GM11168 (cell line): ENCODE measurements around the gene CEP72.
"Not testable (repeated sequence)": the region's sequence is repeated elsewhere in the genome, so short reads cannot be mapped to it uniquely, and the experiment has no call there.

ENCODE experiments used
- in situ Hi-C: fragments of 300-500 bp; cut with MboI; formaldehyde crosslinking; loops from one replicate; pipeline ENCODE4 v1.12.0; 2022; ENCODE audit warnings: low sequenced_read_pairs; ENCODE audit not compliant: unreplicated experiment

CEP72 gene

DNA sequence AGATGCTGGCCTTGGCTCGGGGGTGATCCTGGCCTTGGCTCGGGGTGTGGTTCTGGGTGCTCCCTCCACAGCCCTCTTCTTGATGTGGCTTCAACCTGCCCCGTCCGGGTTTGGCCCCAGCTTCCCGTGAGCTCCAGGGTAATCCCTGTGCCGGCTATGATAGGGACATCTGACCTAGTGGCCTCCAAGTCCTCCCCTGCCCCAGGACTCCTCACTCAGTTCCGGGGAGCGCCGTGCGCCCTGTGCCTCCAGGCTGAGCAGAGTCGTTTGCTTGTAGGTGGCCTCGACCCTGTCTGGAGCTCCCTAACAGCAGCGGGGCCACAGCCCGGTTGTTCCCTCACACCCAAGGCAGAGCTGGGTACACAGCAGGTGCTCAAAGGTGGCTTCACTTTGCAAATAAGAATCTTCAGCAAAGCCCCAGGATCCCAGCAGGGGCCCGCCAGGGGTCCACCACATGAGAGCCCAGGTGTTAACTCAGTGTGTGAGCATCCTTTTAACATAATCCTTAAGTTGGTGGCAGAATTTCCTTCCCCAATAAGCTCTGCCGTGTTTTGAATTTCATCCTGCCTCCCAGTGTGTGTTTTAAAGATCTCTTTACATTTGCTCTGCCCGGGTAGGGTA lies 32.3 kb upstream of the CEP72 start:
- in situ Hi-C loops = no loop called here

DNA sequence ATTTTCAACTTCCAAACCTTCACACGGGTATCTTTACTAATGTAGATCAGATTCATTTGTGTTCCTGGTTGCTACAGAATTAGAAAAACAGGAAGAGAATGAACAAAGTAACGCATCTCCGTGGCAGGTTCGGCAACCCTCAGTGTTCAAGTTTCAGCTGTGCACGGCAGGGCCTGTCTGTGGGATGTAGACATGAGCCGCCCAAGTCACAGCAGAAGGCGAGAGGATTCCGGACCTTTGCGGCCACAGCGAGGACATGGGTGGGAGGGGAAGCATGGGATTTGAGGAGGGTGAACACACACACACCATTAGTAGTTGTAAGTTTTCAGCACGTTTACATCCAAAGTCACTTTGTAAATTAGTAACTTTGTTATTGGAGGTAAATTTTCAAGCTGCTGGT lies 31.7 kb upstream of the CEP72 start:
- in situ Hi-C loops = no loop called here

DNA sequence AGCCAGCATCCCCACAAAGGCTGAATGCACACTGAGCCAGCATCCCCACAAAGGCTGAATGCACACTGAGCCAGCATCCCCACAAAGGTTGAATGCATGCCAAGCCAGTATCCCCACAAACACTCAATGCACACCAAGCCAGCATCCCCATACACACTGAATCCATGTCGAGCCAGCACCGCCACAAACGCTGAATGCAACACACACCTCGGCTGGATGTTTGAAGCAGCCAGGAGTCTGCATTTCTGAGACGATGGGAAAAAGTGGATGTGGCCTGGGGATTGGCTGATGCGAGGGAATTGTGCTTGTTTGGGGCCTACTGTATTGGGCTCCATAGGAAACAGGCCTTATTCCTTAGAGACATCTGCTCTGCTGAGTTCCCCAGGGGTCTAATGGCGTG lies 30.9 kb upstream of the CEP72 start:
- in situ Hi-C loops = no loop called here

DNA sequence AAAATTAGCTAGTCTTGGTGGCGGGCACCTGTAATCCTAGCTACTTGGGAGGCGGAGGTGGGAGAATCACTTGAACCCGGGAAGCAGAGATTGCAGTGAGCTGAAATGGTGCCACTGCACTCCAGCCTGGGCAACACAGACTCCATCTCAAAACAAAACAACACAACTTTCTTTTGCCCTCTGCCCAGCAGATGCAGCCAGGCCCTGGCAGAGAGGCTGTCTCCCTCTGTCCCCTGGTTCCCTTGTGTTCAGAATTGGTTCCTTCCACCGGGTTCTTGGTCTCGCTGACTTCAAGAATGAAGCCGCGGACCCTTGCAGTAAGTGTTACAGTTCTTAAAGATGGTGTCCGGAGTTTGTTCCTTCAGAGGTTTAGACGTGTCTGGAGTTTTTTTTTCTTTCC lies 30.2 kb upstream of the CEP72 start:
- in situ Hi-C loops = no loop called here

DNA sequence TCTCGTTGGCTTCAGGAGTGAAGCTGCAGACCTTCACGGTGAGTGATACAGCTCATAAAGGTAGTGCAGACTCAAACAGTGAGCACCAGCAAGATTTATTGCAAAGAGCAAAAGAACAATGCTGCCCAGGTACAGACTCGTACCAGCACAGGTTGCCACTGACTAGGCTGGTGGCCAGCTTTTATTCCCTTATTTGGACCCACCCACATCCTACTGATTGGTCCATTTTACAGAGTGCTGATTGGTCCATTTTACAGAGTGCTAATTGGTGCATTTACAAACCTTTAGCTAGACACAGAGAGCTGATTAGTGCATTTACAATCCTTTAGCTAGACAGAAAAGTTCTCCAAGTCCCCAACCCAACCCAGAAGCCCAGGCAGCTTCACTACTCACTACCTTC lies 29.7 kb upstream of the CEP72 start:
- in situ Hi-C loops = not testable (repeated sequence)

DNA sequence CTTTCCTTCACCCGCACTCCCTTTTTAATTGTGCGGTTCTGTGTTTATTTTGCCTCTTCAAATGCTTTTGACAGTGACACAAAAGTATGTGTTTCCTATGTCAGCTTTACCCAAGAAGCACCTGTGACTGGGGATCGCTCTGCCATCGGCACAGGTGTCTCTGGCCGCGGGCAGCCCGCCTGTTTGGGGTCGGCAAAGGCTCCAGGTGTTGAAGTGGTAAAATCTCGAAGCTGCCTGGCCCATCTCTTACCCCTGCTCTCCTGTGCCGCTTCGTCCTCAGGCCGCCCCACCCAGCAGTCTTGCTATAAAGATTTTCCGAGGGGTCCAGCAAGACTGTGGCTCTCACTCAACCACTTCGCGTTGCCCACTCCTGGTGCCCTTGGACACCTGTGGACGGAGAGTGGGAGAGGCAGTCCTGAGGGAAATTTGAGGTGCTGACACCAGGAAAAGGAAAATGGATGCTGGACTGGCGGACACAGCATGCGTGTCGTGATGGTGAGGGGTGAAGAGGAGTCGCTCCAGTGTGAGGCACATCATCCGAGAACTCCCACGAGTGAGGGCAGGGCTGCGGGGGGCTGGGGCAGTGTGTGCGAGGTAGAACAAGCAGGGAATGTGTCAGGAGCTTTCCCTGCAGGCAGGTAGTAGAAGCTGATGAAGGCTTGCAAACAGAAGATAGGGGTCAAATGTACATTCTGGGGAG lies 29.1 kb upstream of the CEP72 start:
- in situ Hi-C loops = no loop called here

DNA sequence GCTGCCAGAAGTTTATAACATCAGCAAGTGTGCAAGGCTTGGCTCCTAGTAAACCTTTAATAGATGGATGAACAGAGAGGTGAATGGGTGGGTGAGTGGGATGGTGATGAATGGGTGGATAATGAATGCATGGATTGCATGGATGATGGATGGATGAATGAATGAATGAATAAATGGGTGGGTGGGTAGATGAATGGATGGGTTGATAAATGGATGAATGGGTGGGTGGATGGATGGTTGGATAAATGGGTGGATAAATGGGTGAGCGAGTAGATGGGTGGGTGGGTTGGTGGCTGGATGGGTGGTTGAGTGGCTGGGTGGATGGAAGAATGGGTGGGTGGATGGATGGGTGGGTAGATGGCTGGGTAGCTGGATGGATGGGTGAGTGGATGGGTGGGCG lies 28.5 kb upstream of the CEP72 start:
- in situ Hi-C loops = no loop called here

DNA sequence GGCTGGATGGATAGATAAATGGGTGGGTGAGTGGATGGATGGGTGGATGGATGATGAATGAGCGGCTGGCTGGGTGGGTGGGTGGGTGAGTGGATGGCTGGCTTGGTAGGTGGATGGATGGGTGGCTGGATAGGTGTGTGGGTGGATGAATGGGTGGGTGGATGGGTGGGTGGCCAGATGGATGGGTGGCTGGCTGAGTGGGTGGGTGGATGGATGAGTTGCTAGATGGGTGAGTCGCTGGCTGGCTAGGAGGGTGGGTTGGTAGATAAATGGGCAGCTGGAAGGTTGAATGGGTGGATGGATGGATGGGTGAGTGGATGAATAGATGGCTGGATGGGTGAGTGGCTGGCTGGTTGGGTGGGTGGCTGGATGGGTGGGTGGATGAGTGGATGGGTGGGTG lies 27.9 kb upstream of the CEP72 start:
- in situ Hi-C loops = no loop called here

DNA sequence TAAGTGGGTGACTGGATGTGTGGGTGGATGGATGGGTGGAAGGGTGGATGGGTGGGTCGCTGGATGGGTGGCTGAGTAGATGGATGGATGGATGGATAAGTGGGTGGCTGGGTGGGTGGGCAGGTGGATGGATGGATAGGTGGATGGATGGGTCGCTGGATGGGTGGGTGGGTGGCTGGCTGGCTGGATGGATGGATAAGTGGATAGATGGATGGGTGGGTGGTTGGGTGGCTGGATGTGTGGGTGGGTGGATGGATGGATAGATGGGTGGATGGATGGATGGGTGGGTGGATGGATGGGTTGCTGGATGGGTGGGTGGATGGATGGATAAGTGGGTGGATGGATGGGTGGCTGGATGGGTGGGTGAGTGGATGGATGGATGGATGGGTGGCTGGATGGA lies 27.3 kb upstream of the CEP72 start:
- in situ Hi-C loops = no loop called here

DNA sequence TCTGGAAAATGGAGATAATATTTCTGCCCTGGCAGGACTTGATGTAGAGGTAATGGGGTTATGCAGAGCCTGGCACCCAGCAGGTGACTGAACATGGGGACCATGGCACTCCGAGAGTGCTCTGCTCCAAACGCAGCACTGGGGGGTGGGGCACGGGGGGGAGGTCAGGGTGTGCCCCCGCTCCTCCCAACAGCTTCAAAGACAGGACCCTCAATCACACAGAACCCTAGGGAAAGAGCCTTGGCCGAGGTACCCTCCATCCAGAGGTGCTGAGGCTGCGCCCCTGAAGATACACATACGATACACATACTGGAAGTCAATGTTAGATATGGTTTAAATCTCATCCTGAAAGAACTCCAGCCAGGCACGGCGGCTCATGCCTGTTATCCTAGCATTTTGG lies 26.6 kb upstream of the CEP72 start:
- in situ Hi-C loops = no loop called here

DNA sequence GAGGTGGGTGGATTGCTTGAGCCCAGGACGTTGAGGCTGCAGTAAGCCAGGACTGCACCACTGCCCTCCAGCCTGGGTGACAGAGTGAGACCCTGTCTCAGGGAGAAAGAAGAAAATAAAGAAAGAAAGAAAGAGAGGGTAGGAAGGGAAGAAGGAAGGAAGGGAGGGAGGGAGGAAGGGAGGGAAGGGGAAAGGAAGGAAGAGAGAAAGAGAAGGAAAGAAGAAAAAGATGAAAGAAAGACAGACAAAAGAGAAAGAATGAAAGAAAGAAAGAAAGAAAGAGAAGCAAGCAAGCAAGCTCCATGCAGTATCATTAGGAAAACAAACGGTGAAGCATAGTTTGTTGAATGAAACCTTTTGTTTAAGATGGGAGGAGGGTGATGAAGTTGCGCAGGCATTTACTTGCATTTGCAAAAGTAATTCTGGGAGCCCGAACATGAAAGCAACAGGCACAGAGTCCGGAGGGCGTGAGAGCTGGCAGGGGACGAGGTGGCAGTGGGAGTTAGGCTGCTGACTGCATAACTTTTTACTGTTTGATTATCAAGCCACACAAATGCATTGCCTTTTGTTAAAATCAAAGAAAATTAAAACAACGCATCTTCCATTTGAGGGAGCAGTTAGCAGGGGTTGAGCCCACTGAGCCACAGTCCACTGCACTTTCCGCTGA lies 26.0 kb upstream of the CEP72 start:
- in situ Hi-C loops = no loop called here

DNA sequence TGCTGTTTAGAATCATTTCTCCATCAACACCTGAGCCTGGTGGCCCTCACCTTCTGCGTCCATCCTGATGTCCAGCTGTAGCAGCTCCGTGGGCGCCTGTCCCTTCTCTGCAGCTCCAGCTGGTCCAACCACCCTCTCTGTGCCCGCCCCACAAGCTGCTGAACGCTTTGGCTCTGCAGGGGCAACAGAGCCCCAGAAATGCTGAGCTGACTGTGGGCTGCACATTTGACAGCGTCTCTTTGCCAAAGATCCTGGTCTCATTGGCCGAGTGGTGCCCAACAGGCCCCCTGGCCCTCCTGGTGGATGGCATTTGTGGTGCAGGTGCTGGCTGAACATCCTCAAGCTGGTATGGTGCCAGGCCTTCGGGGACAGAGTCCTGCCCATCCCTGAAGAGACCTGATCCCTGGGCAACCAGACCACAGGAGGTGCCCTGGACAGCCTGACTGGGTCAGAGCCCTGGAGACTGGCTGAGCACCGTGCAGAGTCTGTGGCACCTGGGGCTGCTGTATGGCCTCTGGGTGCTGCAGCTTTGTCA lies 25.3 kb upstream of the CEP72 start:
- in situ Hi-C loops = no loop called here

DNA sequence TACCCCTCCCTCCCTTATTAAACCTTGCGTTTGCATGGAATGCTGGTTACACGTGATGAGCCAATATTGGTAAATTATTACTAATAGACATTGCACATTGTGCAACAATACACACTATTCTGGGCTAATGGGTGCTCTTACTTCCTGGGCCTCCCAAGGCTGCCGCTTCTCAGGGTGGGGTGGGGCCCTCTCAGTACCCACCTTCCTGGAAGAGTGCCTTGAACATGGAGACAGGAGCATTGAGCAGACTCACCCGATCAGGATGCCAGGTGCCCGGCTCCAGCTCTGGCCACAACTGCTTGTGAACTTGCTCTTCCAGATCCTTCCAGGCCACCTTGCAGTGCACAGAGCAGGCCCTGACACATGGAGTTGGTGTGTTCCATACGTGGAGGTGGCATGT lies 24.7 kb upstream of the CEP72 start:
- in situ Hi-C loops = no loop called here

DNA sequence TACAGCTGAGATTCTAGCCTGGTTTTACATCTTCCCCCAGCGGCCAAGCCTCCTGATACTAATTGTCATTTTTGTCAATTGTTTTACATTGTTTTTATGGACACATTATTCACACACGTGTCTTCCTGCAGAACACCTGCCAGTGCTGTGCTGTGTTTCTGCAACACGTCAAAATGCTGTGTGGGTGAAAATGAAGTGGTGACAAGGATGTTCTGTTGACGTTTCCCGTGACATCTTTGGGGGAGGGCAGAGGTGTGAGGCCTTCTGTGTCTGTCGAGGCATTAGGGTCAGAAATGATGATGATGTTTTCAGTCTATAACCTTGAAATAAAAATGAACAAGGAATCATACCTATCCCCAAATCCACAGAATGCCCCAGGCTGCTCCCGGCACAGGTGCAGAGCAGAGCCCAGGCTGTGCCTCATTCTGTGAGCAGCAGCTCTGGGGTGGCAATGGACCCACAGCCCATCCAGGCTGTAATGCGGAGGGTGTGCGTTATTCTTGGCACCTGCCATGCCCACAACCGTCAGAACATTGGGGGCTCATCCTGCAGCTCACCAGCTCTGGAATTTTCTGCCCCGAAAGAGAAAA lies 23.6 kb upstream of the CEP72 start:
- in situ Hi-C loops = no loop called here

DNA sequence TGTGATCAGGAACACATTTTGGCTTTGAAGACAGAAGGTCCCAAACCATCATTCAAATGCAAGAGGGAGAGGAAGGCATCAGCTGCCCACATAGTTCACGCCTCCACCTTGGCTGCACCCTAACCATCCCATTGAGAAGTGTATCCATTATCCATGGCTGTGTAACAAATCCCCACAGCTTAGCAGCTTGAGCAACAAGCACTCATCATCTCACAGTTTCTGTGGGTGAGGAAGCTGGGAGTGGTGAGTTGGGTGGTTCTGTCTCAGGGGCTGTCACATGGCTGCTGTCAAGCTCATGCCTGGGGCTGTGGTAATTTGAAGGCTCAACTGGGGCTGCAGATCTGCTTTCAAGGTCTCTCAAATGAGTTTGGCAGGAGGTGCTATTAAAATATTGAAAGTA lies 23.0 kb upstream of the CEP72 start:
- in situ Hi-C loops = no loop called here

DNA sequence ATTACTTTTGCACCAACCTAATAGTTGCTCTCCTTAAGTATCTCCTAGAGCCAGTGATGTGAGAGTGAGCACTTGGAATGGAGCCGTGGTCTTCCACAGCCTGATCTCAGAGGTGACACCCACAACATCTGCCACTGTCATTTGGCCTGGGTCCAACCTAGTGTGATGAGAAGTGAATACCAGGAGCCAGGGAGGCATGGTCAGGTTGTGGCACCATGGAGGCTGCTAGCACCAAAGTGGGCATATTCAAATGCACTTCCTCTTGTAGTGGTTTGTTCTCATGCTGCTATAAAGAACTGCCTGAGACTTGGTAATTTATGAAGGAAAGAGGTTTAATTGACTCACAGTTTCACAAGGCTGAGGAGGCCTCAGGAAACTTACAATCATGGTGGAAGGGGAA lies 22.6 kb upstream of the CEP72 start:
- in situ Hi-C loops = no loop called here

DNA sequence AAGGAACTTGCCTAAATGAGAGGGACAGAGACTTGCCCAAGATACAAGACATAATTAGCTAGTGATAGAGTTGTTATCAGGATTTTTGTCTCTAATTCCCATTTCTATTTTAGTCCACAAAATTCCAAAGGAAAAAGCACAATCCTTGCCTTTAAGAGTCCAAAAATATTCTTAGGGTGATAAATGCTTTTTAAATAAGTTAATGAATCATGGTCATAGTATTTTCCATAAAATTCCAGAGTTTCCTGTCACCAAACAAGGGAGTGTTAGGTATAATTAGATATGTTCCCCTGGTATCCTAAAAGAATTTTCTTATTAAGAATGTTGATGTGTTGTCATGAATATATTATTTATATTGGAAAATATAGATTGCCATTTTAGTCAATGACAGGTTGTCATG lies 21.8 kb upstream of the CEP72 start:
- in situ Hi-C loops = no loop called here

DNA sequence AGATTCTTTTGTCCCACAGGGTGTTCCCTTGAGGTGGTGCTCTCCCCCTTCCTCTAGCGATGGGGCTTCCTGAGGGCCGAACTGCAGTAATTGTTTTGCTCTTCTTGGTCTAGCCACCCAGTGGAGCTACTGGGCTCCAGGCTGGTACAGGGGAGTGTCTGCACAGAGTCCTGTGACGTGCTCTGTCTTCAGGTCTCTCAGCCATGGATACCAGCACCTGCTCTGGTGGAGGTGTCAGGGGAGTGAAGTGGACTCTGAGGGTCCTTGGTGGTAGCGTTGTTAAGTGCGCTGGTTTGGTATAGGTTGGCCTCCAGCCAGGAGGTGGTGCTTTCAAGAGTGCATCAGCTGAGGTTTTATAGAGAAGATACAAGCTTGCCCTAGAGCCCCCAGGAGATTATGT lies 20.4 kb upstream of the CEP72 start:
- in situ Hi-C loops = no loop called here

DNA sequence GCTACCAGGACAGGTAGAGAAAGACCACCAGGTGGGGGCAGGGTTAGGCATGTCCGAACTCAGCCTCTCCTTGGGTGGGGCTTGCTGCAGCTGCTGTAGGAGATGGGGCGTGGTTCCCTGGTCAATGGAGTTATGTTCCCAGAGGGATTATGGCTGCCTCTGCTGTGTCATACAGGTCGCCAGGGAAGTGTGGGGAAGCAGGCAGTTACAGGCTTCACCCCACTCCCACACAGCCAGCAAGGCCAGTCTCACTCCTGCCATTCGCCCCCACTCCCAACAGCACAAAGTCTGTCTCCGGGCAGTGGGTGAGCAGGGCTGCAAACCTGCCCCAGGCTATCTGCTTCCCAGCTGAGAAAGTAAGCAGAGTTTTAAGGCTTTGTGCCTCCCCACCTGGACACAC lies 20.0 kb upstream of the CEP72 start:
- in situ Hi-C loops = no loop called here

DNA sequence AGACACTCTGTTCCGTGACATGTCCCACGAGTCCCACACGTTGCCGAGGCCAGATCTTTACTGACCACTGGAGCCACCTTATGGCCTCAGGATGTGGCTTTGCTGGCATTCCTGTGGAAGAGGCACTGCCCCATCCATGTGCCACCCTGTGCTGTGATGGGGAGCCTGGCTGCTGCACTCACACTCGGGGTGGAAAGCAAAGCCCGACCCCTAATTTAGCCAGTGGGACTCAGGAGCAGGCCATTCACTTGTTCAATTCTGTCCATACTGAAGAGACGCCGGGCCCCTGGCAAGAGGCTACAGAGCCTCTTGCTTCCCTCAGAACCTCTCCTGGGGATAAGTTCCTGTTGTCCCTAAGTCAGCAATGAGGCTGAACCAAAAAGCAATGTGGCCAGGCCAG lies 18.6 kb upstream of the CEP72 start:
- in situ Hi-C loops = no loop called here

DNA sequence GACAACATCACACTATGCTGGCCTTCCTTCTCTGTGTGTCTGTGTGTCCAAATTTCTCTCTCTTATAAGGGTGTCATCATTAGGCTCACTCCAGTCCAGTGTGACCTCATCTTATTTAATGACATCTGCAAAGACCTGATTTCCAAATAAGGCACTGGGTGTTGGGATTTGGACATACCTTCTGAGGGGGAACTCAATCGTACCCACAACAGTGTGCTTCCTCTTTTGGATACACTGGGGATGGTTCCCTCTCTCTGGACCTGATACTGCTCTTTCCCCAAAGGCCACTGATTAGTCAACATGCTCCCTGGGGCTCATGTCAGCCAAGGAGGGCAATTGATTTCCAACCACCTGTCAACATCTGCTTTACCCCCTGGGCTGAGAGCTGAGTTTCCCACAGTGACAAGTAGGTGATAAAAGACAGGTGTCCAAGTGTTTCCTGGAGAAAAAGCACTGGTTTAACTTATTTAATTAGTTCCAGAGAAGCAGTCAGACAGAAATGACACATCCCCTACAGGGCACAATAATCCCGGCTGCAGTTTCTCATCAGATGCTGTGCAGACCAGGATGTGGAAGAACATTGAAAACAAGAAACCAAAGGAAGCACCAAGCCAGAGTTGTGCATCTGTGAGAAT lies 17.8 kb upstream of the CEP72 start:
- in situ Hi-C loops = no loop called here
